ENCODE data around the gene ATP5F1B. TPM values are rescaled to one million over a fixed set of nuclear protein-coding genes. Genes with fewer than 3 reads are reported as not detected.

Gene ATP5F1B
- total and polyA plus RNA-seq, 4 donors, result 216 to 537 (median 389) TPM

DNA sequence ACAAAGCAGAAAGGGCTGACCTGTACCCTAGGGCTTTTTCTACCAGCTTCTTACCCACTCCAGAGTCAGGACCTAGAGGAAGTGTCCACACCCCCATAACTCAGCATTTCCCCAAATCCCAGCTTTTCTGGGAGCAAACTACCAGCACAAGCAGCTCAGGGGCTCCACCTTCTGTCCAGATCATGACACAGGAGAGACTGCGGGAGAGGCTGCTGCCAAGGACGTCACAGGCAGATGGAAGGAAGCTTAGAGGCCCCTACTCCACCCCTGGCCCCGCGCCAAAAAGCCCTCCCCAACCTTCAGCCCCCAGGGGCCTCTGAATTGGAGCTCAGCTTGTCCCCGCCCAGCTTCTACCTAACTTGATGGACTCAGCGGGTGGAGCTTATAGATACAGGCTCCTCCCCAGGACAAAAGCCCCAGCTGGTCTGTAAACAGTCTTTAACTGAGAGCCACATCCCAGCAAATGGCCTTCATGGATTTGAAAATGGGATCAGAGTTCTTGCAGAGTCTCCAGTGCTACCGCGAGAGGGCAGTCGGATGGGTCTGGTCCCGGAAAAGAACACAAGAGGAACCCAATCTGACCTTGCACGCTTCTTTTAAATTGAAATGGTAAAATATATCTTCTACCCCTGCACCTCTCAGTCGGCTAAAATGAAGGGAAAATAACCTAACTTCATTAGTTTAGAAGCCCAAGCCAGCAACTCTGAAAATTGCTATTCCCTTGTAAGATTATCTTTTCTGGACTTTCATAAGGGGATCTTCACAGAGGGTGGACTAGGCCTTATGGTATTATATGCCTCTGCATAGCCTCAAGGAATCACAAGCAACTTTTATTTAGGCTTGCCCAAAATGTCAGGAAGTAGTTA, 8.9 kb downstream of the ATP5F1B start:
- peak; percentile 45 for TF ChIP-seq CTCF (IDR thresholded peaks at IDR 0.05; ENCODE audit: control extremely low read depth, extremely low read depth)
- no peak overlapping the region for H3K4me3 ChIP-seq
- H3K4me1 ChIP-seq (ENCODE audit: control insufficient read depth in 5 of 5, insufficient read depth in 5 of 5, low read length in 5 of 5), result peaks cover 11 to 50% (median 18%) of the 10 kb centered on the region in 5 donors
- ATAC-seq (ENCODE audit: insufficient read depth, low FRiP score) (peak; percentile 71), DNase-seq (peak; percentile 100)
- H3K36me3 ChIP-seq (ENCODE audit: control insufficient read depth in 4 of 4, insufficient read depth in 4 of 4, low read length in 4 of 4), result peaks cover 22 to 32% (median 29%) of the 10 kb centered on the region in 4 donors
- WGBS, 2 donors, result 1 to 3% methylated on average over 12 of the region's 12 CpGs
- H3K27me3 ChIP-seq (ENCODE audit: control insufficient read depth in 3 of 3, insufficient read depth in 3 of 3, low read length in 2 of 3), result no peaks in the 10 kb centered on the region
- peak overlapping the region; percentile 77 to 95 for H3K27ac ChIP-seq (ENCODE audit: low read depth in 1 of 2, low read length in 1 of 2)
- peak overlapping the region in 1 of 2 donors; percentile 93 for H3K9ac ChIP-seq (ENCODE audit: insufficient read depth in 1 of 2, low read length in 2 of 2)
- H3K9me3 ChIP-seq (ENCODE audit: control insufficient read depth in 4 of 4, insufficient read depth in 3 of 4, low read length in 3 of 4), result no peaks in the 10 kb centered on the region

GRCh38 chr12:56635806-56636674, 9.7 kb downstream of the ATP5F1B start:
- H3K4me3 ChIP-seq, result peak overlapping the region; percentile 74
- no peak for TF ChIP-seq CTCF (IDR thresholded peaks at IDR 0.05; ENCODE audit: control extremely low read depth, extremely low read depth)
- WGBS, 2 donors, result 1 to 2% methylated on average over 20 of the region's 20 CpGs
- H3K4me1 ChIP-seq (ENCODE audit: control insufficient read depth in 5 of 5, insufficient read depth in 5 of 5, low read length in 5 of 5), result peaks cover 15 to 53% (median 19%) of the 10 kb centered on the region in 5 donors
- peak overlapping the region; percentile 14 to 97 for H3K9ac ChIP-seq (ENCODE audit: insufficient read depth in 1 of 2, low read length in 2 of 2)
- no peaks in the 10 kb centered on the region for H3K27me3 ChIP-seq (ENCODE audit: control insufficient read depth in 3 of 3, insufficient read depth in 3 of 3, low read length in 2 of 3)
- H3K36me3 ChIP-seq (ENCODE audit: control insufficient read depth in 4 of 4, insufficient read depth in 4 of 4, low read length in 4 of 4), result peaks cover 22 to 30% (median 24%) of the 10 kb centered on the region in 4 donors
- DNase-seq (peak; percentile 91 to 95 (median 95)), ATAC-seq (ENCODE audit: insufficient read depth, low FRiP score) (peak; percentile 75)
- H3K9me3 ChIP-seq (ENCODE audit: control insufficient read depth in 4 of 4, insufficient read depth in 3 of 4, low read length in 3 of 4), result no peaks in the 10 kb centered on the region
- peak overlapping the region; percentile 77 to 95 for H3K27ac ChIP-seq (ENCODE audit: low read depth in 1 of 2, low read length in 1 of 2)

DNA sequence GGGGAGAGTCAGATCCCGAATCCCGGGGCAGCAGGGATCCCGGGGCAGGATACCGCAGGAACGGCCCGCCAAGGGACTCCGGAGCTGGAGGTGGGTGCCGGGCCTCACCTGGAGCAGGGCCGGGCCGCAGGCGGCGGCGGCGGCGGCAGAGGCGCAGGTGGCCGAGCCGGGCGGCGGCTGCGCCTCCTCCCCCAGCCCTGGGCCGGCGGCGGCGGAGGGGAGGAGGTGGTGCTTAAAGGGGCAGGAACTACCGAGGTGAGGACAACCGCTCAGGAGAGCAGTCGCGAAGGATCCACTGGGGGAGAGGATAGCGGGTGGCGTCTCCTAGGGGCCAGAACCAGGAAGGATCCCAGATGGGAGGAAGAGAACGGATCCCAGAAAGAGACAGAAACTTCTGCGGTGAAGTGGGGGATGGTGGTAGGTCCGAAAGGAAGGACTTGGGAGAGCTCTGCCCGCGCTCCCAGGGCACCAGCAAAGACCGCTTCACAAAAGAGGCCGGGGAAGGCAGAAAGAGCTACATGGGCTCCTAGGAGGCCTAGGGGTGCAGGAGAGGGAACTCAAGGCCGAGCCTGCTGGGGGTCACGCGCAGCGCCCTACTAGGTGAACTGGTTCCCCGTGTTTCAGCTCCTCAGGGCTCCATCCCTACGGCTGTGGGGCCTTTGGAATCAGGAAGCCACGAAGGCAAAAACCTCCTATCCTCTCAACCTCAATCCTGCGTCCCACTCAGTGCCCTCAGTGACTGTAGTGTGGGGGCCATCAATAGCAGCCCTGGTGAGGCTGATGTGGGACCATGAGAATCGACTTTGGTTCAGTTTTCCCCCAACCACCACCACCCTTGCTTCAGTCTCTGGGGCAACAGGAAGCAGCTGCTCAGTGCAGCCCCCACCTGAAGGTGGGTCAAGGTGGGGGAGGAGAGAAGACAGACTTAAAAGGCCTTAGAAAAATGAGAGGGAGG, 10.7 kb downstream of the ATP5F1B start:
- peak overlapping the region; percentile 74 for H3K4me3 ChIP-seq
- WGBS, 2 donors, result 0 to 1% methylated on average over 43 to 47 of the region's 47 CpGs
- no peaks in the 10 kb centered on the region for H3K27me3 ChIP-seq (ENCODE audit: control insufficient read depth in 3 of 3, insufficient read depth in 3 of 3, low read length in 2 of 3)
- ATAC-seq (ENCODE audit: insufficient read depth, low FRiP score) (peak; percentile 25), DNase-seq (peak; percentile 68 to 77 (median 69))
- no peaks in the 10 kb centered on the region for H3K9me3 ChIP-seq (ENCODE audit: control insufficient read depth in 4 of 4, insufficient read depth in 3 of 4, low read length in 3 of 4)
- H3K27ac ChIP-seq (ENCODE audit: low read depth in 1 of 2, low read length in 1 of 2), result peak overlapping the region; percentile 77 to 95
- no peak for TF ChIP-seq CTCF (IDR thresholded peaks at IDR 0.05; ENCODE audit: control extremely low read depth, extremely low read depth)
- peaks cover 20 to 23% (median 22%) of the 10 kb centered on the region in 4 donors for H3K36me3 ChIP-seq (ENCODE audit: control insufficient read depth in 4 of 4, insufficient read depth in 4 of 4, low read length in 4 of 4)
- H3K4me1 ChIP-seq (ENCODE audit: control insufficient read depth in 5 of 5, insufficient read depth in 5 of 5, low read length in 5 of 5), result peaks cover 15 to 59% (median 21%) of the 10 kb centered on the region in 5 donors
- H3K9ac ChIP-seq (ENCODE audit: insufficient read depth in 1 of 2, low read length in 2 of 2), result peak overlapping the region in 1 of 2 donors; percentile 97

Measured in lung (tissue), 12 donors.